Liver (tissue), 3 donors: ENCODE measurements around the gene COL4A1.

Source experiments
- GABPA ChIP-seq, 2 donors: IDR thresholded peaks in 1 of 2; conservative IDR thresholded peaks in 1 of 2; 2 replicates each; pipeline ENCODE4 v1.6.1; 2016; ENCODE audit warnings: antibody characterized with exemption in 2 of 2, mild to moderate bottlenecking in 1 of 2, moderate library complexity in 1 of 2
- MAX ChIP-seq: IDR thresholded peaks from 2 replicates; pipeline ENCODE4 v1.6.1; 2016; ENCODE audit warnings: antibody characterized with exemption
- REST ChIP-seq: IDR thresholded peaks from 2 replicates; pipeline ENCODE4 v1.6.1; 2016; ENCODE audit warnings: antibody characterized with exemption, mild to moderate bottlenecking
- SP1 ChIP-seq: IDR thresholded peaks from 2 replicates; pipeline ENCODE4 v1.6.1; 2018; ENCODE audit warnings: antibody characterized with exemption, mild to moderate bottlenecking
- YY1 ChIP-seq: IDR thresholded peaks from 2 replicates; pipeline ENCODE4 v1.6.1; 2016; ENCODE audit warnings: antibody characterized with exemption, mild to moderate bottlenecking
- TF ChIP-seq, protein P1 (sequence below): fragments of 150-350 bp; IDR thresholded peaks from 2 replicates; pipeline ENCODE4 v1.5.1; 2017; ENCODE audit warnings: improper control_type of control experiment, low read depth, low read length; ENCODE audit not compliant: missing input control
- TF ChIP-seq, protein P2 (sequence below): IDR thresholded peaks from 2 replicates; pipeline ENCODE4 v1.6.1; 2016; ENCODE audit warnings: antibody characterized with exemption
- donor health status: healthy.
- donor health status: healthy.

DNA sequence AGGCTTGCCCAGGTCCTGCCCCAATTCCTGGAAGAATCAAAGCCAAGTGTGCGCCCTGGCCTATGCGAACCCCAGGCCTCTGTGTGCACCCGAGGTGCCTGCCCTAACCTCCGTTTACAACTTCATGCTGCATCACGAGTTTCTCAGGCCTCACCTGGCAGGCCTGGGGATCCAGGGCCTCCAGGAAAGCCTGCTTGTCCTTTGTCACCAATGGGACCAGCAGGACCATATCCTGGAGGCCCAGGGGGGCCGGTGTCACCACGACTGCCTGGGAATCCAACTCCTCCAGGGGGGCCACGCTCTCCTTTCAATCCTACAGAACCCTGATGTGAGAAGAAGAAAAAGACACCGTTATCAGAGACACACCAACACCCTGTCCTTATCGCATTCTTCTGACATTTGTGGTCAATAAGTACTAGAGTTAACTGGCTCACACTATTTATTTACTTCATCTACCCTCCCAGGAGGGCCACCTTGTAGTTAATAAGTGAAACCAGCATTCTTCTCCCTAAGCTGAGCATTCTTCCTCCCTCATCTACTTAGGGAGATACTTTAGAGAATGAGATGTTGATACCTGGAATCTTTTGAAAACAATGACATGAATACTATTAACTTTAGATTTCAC, 120.6 kb downstream of the COL4A1 start:
- TF ChIP-seq, protein P1, sequence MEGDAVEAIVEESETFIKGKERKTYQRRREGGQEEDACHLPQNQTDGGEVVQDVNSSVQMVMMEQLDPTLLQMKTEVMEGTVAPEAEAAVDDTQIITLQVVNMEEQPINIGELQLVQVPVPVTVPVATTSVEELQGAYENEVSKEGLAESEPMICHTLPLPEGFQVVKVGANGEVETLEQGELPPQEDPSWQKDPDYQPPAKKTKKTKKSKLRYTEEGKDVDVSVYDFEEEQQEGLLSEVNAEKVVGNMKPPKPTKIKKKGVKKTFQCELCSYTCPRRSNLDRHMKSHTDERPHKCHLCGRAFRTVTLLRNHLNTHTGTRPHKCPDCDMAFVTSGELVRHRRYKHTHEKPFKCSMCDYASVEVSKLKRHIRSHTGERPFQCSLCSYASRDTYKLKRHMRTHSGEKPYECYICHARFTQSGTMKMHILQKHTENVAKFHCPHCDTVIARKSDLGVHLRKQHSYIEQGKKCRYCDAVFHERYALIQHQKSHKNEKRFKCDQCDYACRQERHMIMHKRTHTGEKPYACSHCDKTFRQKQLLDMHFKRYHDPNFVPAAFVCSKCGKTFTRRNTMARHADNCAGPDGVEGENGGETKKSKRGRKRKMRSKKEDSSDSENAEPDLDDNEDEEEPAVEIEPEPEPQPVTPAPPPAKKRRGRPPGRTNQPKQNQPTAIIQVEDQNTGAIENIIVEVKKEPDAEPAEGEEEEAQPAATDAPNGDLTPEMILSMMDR, result no peak
- TF ChIP-seq YY1 (no peak), REST (no peak), MAX (no peak), GABPA (IDR thresholded peaks at IDR 0.05 in 1 of 2, conservative IDR thresholded peaks at IDR 0.05 in 1 of 2) (no peak), SP1 (no peak)
- TF ChIP-seq, protein P2, sequence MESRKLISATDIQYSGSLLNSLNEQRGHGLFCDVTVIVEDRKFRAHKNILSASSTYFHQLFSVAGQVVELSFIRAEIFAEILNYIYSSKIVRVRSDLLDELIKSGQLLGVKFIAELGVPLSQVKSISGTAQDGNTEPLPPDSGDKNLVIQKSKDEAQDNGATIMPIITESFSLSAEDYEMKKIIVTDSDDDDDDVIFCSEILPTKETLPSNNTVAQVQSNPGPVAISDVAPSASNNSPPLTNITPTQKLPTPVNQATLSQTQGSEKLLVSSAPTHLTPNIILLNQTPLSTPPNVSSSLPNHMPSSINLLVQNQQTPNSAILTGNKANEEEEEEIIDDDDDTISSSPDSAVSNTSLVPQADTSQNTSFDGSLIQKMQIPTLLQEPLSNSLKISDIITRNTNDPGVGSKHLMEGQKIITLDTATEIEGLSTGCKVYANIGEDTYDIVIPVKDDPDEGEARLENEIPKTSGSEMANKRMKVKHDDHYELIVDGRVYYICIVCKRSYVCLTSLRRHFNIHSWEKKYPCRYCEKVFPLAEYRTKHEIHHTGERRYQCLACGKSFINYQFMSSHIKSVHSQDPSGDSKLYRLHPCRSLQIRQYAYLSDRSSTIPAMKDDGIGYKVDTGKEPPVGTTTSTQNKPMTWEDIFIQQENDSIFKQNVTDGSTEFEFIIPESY, result no peak
